IMR-90 (cell line): ENCODE results near the gene UGT2B7. TPM values are rescaled to one million over a fixed set of nuclear protein-coding genes. Genes with fewer than 3 reads are reported as not detected.

Source experiments
- ATAC-seq: fragments of 200-7000 bp; cut with Tn5 transposase; 2 replicates; pipeline ENCODE4 v1.9.1; 2020; ENCODE audit warnings: low read depth, mild to moderate bottlenecking, moderate library complexity
- BruUV-seq: library from RNA; stranded (reverse); fragments of 400-500 nt; replicated peaks from 2 replicates; lab custom pipeline; 2021; lab: Mats Ljungman, UMichigan
- CTCF ChIA-PET: fragments of 300-600 bp; formaldehyde crosslinking; extraction: SDS; loops from one replicate; lab custom pipeline; 2021; ENCODE audit warnings: antibody characterized with exemption; lab: Yijun Ruan, JAX
- POLR2A ChIA-PET: fragments of 300-600 bp; sonication (Branson Sonifier 250); formaldehyde crosslinking; loops from one replicate; lab custom pipeline; 2022; ENCODE audit warnings: antibody characterized with exemption; ENCODE audit not compliant: unreplicated experiment; lab: Charles Lee
- DNase-seq: peaks from one replicate; pipeline ENCODE4 v3.0.0; 2013
- H2AFZ ChIP-seq: replicated peaks from 2 replicates; pipeline ENCODE3; 2013; ENCODE audit warnings: low read length, mild to moderate bottlenecking; ENCODE audit not compliant: poor library complexity
- H2AK5ac ChIP-seq: 2 replicates; pipeline ENCODE4 v1.6.1; 2013; ENCODE audit warnings: low read depth, low read length, inconsistent platforms
- H2AK9ac ChIP-seq: replicated peaks from 2 replicates; pipeline ENCODE3; 2013; ENCODE audit warnings: mild to moderate bottlenecking, low read depth, low read length, moderate library complexity; ENCODE audit not compliant: poor library complexity
- H2BK120ac ChIP-seq: 2 replicates; pipeline ENCODE4 v1.6.1; 2013; ENCODE audit warnings: low read depth, low read length, inconsistent platforms
- H2BK15ac ChIP-seq: 3 replicates; pipeline ENCODE4 v1.6.1; 2013; ENCODE audit warnings: low read depth, low read length, inconsistent platforms
- H2BK20ac ChIP-seq: 2 replicates; pipeline ENCODE4 v1.6.1; 2013; ENCODE audit warnings: low read depth, mild to moderate bottlenecking, inconsistent platforms, low read length, moderate library complexity
- H2BK5ac ChIP-seq: 2 replicates; pipeline ENCODE4 v1.6.1; 2013; ENCODE audit warnings: mild to moderate bottlenecking, low read depth, low read length, inconsistent platforms; ENCODE audit not compliant: poor library complexity, severe bottlenecking
- H3K14ac ChIP-seq: replicated peaks from 2 replicates; pipeline ENCODE4 v1.6.1; 2013; ENCODE audit warnings: low read depth, low read length, inconsistent platforms
- H3K18ac ChIP-seq: 2 replicates; pipeline ENCODE4 v1.6.1; 2013; ENCODE audit warnings: low read depth, low read length, control low read depth
- H3K23ac ChIP-seq: 2 replicates; pipeline ENCODE4 v1.6.1; 2013; ENCODE audit warnings: low read depth, low read length, inconsistent platforms
- H3K27ac ChIP-seq: 2 replicates; pipeline ENCODE4 v1.5.1; 2013; ENCODE audit warnings: mild to moderate bottlenecking, control low read depth, low read length; ENCODE audit not compliant: insufficient read depth
- H3K27me3 ChIP-seq: 2 replicates; pipeline ENCODE4 v1.6.1; 2013; ENCODE audit warnings: low read length; ENCODE audit not compliant: control insufficient read depth, insufficient read depth
- H3K36me3 ChIP-seq: 2 replicates; pipeline ENCODE4 v1.6.1; 2013; ENCODE audit warnings: low read length, mixed read lengths; ENCODE audit not compliant: control insufficient read depth, insufficient read depth
- H3K4ac ChIP-seq: 2 replicates; pipeline ENCODE4 v1.6.1; 2013; ENCODE audit warnings: low read depth, low read length, inconsistent platforms
- H3K4me1 ChIP-seq: 2 replicates; pipeline ENCODE4 v1.6.1; 2013; ENCODE audit warnings: low read length, mixed read lengths; ENCODE audit not compliant: control insufficient read depth, insufficient read depth
- H3K4me2 ChIP-seq: 2 replicates; pipeline ENCODE4 v1.6.1; 2013; ENCODE audit warnings: low read depth, mild to moderate bottlenecking, control low read depth, low read length, moderate library complexity
- H3K4me3 ChIP-seq: 2 replicates; pipeline ENCODE4 v1.5.1; 2013; ENCODE audit warnings: low read depth, mild to moderate bottlenecking, control low read depth, low read length, moderate library complexity; ENCODE audit not compliant: insufficient read depth
- H3K56ac ChIP-seq: 2 replicates; pipeline ENCODE4 v1.6.1; 2013; ENCODE audit warnings: low read length, inconsistent platforms; ENCODE audit not compliant: insufficient read depth; ENCODE audit errors: extremely low read depth
- H3K79me1 ChIP-seq, 2 experiments: 2 replicates each; pipeline ENCODE4 v1.6.1; 2013; ENCODE audit warnings: low read length in 2 of 2, inconsistent platforms in 1 of 2, low read depth in 1 of 2
- H3K9ac ChIP-seq: 2 replicates; pipeline ENCODE4 v1.6.1; 2013; ENCODE audit warnings: low read depth, low read length, control low read depth
- H3K9me1 ChIP-seq: 2 replicates; pipeline ENCODE4 v1.6.1; 2013; ENCODE audit warnings: low read length, inconsistent platforms; ENCODE audit not compliant: insufficient read depth
- H3K9me3 ChIP-seq: 2 replicates; pipeline ENCODE4 v1.6.1; 2013; ENCODE audit warnings: low read length; ENCODE audit not compliant: control insufficient read depth, insufficient read depth
- H4K20me1 ChIP-seq: 2 replicates; pipeline ENCODE4 v1.6.1; 2013; ENCODE audit warnings: low read length, inconsistent platforms; ENCODE audit not compliant: insufficient read depth
- H4K5ac ChIP-seq: 2 replicates; pipeline ENCODE4 v1.6.1; 2013; ENCODE audit warnings: mild to moderate bottlenecking, low read depth, low read length, control low read depth
- H4K8ac ChIP-seq, 2 experiments: 2 replicates each; pipeline ENCODE4 v1.6.1; 2013; ENCODE audit warnings: low read depth in 2 of 2, low read length in 2 of 2, control low read depth in 1 of 2, inconsistent platforms in 1 of 2
- H4K91ac ChIP-seq: 2 replicates; pipeline ENCODE4 v1.6.1; 2013; ENCODE audit warnings: low read depth, low read length, inconsistent platforms; ENCODE audit not compliant: insufficient read depth
- BHLHE40 ChIP-seq: fragments of 150-350 bp; IDR thresholded peaks from 2 replicates; pipeline ENCODE4 v1.6.1; 2016; ENCODE audit warnings: mild to moderate bottlenecking, low read depth, low read length
- CEBPB ChIP-seq: IDR thresholded peaks from 2 replicates; pipeline ENCODE4 v1.6.1; 2012; ENCODE audit warnings: low read depth, low read length, improper control_type of control experiment
- CTCF ChIP-seq: conservative IDR thresholded peaks from 2 replicates; pipeline ENCODE4 v1.5.1; 2012; ENCODE audit warnings: mild to moderate bottlenecking, low read depth, low read length, improper control_type of control experiment
- ELK1 ChIP-seq: fragments of 150-350 bp; IDR thresholded peaks from 2 replicates; pipeline ENCODE4 v1.6.1; 2016; ENCODE audit warnings: low read depth, mild to moderate bottlenecking, low read length, moderate library complexity, borderline replicate concordance
- FOS ChIP-seq: fragments of 150-350 bp; IDR thresholded peaks from 2 replicates; pipeline ENCODE4 v1.6.1; 2016; ENCODE audit warnings: low read depth, low read length
- MAFK ChIP-seq: IDR thresholded peaks from 2 replicates; pipeline ENCODE4 v1.6.1; 2012; ENCODE audit warnings: low read depth, low read length, improper control_type of control experiment
- MXI1 ChIP-seq: IDR thresholded peaks from 2 replicates; pipeline ENCODE4 v1.6.1; 2012; ENCODE audit warnings: low read depth, mild to moderate bottlenecking, low read length, moderate library complexity, borderline replicate concordance
- NFE2L2 ChIP-seq: fragments of 150-350 bp; IDR thresholded peaks from 2 replicates; pipeline ENCODE4 v1.6.1; 2016; ENCODE audit warnings: low read depth, mild to moderate bottlenecking, low read length
- RAD21 ChIP-seq: IDR thresholded peaks from 2 replicates; pipeline ENCODE4 v1.6.1; 2012; ENCODE audit warnings: low read length, improper control_type of control experiment
- RCOR1 ChIP-seq: IDR thresholded peaks from 2 replicates; pipeline ENCODE4 v1.6.1; 2012; ENCODE audit warnings: mild to moderate bottlenecking, low read length, improper control_type of control experiment; ENCODE audit not compliant: insufficient replicate concordance
- RFX5 ChIP-seq: IDR thresholded peaks from 2 replicates; pipeline ENCODE4 v1.8.0; 2012; ENCODE audit warnings: low read depth, mild to moderate bottlenecking, low read length, moderate library complexity
- SMC3 ChIP-seq: fragments of 150-350 bp; IDR thresholded peaks from 2 replicates; pipeline ENCODE4 v1.6.1; 2016; ENCODE audit warnings: low read depth, mild to moderate bottlenecking, antibody characterized with exemption, low read length, moderate library complexity
- USF2 ChIP-seq: fragments of 150-350 bp; IDR thresholded peaks from 2 replicates; pipeline ENCODE4 v1.6.1; 2017; ENCODE audit warnings: mild to moderate bottlenecking, antibody characterized with exemption, low read length, low read depth
- WGBS, 2 experiments: methylation state at CpG; one replicate each; pipeline versions ENCODE4 v1.1.5 to v1.1.7; 2013; ENCODE audit warnings: missing lambda C conversion rate in 2 of 2; ENCODE audit not compliant: insufficient read length in 1 of 2; ENCODE audit errors: extremely low coverage in 2 of 2; 5-methylcytosine and 5-hydroxymethylcytosine counted together
- dilution Hi-C: fragments of 300-500 bp; cut with HindIII; formaldehyde crosslinking; loops from one replicate; pipeline ENCODE4 v1.14.3; 2018; ENCODE audit warnings: low sequenced_read_pairs; ENCODE audit not compliant: unreplicated experiment
- in situ Hi-C: fragments of 300-500 bp; cut with MboI; formaldehyde crosslinking; loops from 3 replicates; pipeline ENCODE4 v1.14.3; 2019; ENCODE audit warnings: low sequenced_read_pairs, inconsistent platforms, mixed read lengths
- intact Hi-C: fragments of 100-400 bp; cut with micrococcal nuclease; formaldehyde crosslinking; loops from 2 replicates; pipeline ENCODE4 v1.10.0; 2022
- polyA plus RNA-seq, 3 experiments: library from polyadenylated mRNA; depleted of rRNA; stranded (reverse); fragments of >200 nt; gene quantifications; 2 replicates each; pipeline ENCODE4 v1.2.3, GENCODE V29; 2012; ENCODE audit warnings: low replicate concordance in 1 of 3
- total RNA-seq: library from RNA; depleted of rRNA; stranded (reverse); fragments of >200 nt; gene quantifications from 2 replicates; pipeline ENCODE4 v1.2.3, GENCODE V29; 2012

The UGT2B7 gene
- total and polyA plus RNA-seq, 2 of the 4 experiments (the other 2 are of a cell fraction): 0.10 TPM; not detected in 1

- H3K79me1 ChIP-seq: no peaks in the 10 kb centered on the region
- ChIA-PET POLR2A (no interaction called here), CTCF (no interaction called here)
- H2BK20ac ChIP-seq: no peak overlapping the region
- H2BK5ac ChIP-seq: no peak overlapping the region
- H3K27ac ChIP-seq: no peak overlapping the region
- H3K4me2 ChIP-seq: no peak overlapping the region
- dilution Hi-C loops (no loop called here), in situ Hi-C loops (no loop called here), intact Hi-C loops (no loop called here)
- H3K36me3 ChIP-seq: no peaks in the 10 kb centered on the region
- H4K5ac ChIP-seq: no peak overlapping the region
- no peak overlapping the region for H2AFZ ChIP-seq
- no peak overlapping the region for H2BK15ac ChIP-seq
- H3K9me1 ChIP-seq: no peaks in the 10 kb centered on the region
- no peak overlapping the region for H4K91ac ChIP-seq
- no peak overlapping the region for H3K4me3 ChIP-seq
- H3K14ac ChIP-seq: no peak overlapping the region
- 0 out of 2 replicates have a peak overlapping the region, but pooled peaks have one; percentile 4 for H2BK120ac ChIP-seq
- no peak overlapping the region for H3K56ac ChIP-seq
- no peak overlapping the region for H3K23ac ChIP-seq
- peaks cover 5% of the 10 kb centered on the region; the same call in 1 of the 2 replicates for H3K4me1 ChIP-seq
- no peak overlapping the region for H3K4ac ChIP-seq
- DNase-seq: no peak
- no peak overlapping the region; a peak in 1 of 4 replicates for H4K8ac ChIP-seq
- no TSS peak for BruUV-seq
- no peak for ATAC-seq
- H2AK5ac ChIP-seq: no peak overlapping the region
- no peak overlapping the region for H3K9ac ChIP-seq
- TF ChIP-seq RAD21 (no peak), RFX5 (no peak), BHLHE40 (no peak), FOS (no peak), MXI1 (no peak), CEBPB (no peak), ELK1 (no peak), RCOR1 (no peak), SMC3 (no peak), USF2 (no peak), MAFK (no peak), NFE2L2 (no peak), CTCF (no peak)
- H2AK9ac ChIP-seq: no peak overlapping the region
- H3K18ac ChIP-seq: no peak overlapping the region
- H3K27me3 ChIP-seq: no peaks in the 10 kb centered on the region
- H4K20me1 ChIP-seq: no peaks in the 10 kb centered on the region
- WGBS, 2 experiments: no CpG with 5 or more reads among the region's 1 CpG
- H3K9me3 ChIP-seq: no peaks in the 10 kb centered on the region; the same call in 1 of the 2 replicates
Measured at GRCh38 chr4:69089388-69089787, 6.9 kb upstream of the UGT2B7 start.
